Prostate gland (tissue), 2 donors: ENCODE data around the gene DENND2A. TPM values are rescaled to one million over a fixed set of nuclear protein-coding genes. Genes with fewer than 3 reads are reported as not detected.
"Not testable (repeated sequence)": the region's sequence is repeated elsewhere in the genome, so short reads cannot be mapped to it uniquely, and the experiment has no call there.

ENCODE experiments used
- DNase-seq: peaks from one replicate; pipeline ENCODE4 v3.0.0-alpha.2; 2019; ENCODE audit warnings: low spot score
- H3K27ac ChIP-seq, 2 donors: fragments of 200-600 bp; sonication (generic); 2 replicates each; pipeline ENCODE4 v1.5.1; 2017 to 2019
- H3K27me3 ChIP-seq: fragments of 200-600 bp; sonication (generic); replicated peaks from 2 replicates; pipeline ENCODE4 v1.5.1; 2019; ENCODE audit not compliant: insufficient read depth
- H3K36me3 ChIP-seq, 2 donors: fragments of 200-600 bp; sonication (generic); 1 replicate in 1 of 2; 2 replicates in 1 of 2; pipeline versions ENCODE4 v1.5.1 to v1.8.1; 2017 to 2019
- H3K4me1 ChIP-seq: fragments of 200-600 bp; sonication (generic); replicated peaks from 2 replicates; pipeline ENCODE4 v1.5.1; 2019
- H3K4me3 ChIP-seq, 2 donors: fragments of 200-600 bp; sonication (generic); 2 replicates each; pipeline ENCODE4 v1.5.1; 2017 to 2019
- H3K9me3 ChIP-seq: fragments of 200-600 bp; sonication (generic); 2 replicates; pipeline ENCODE4 v1.5.1; 2017
- POLR2A ChIP-seq: fragments of 450-650 bp; IDR thresholded peaks from one replicate; pipeline ENCODE4 v1.6.1; 2016; ENCODE audit warnings: antibody characterized with exemption, mild to moderate bottlenecking
- POLR2AphosphoS5 ChIP-seq: sonication (generic); formaldehyde crosslinking; IDR thresholded peaks from one replicate; pipeline ENCODE4 v1.6.1; 2017; ENCODE audit warnings: antibody characterized with exemption
- WGBS: methylation state at CpG from one replicate; pipeline ENCODE4 v1.1.5; 2018; 5-methylcytosine and 5-hydroxymethylcytosine counted together
- intact Hi-C: fragments of 100-400 bp; cut with DNase I; formaldehyde crosslinking; loops from one replicate; pipeline ENCODE4 v1.14.2; 2022
- total RNA-seq, 2 donors: library from RNA; depleted of rRNA; stranded (reverse); fragments of >200 nt; gene quantifications; one replicate each; pipeline ENCODE4 v1.1.0, GENCODE V29; 2016
- TF ChIP-seq, protein P1 (sequence below), 4 experiments: fragments of 200-600 bp in 2 of 4; fragments of 450-650 bp in 2 of 4; sonication (generic) in 2 of 4; IDR thresholded peaks; 1 replicate in 3 of 4; 2 replicates in 1 of 4; pipeline ENCODE4 v1.5.1; 2016 to 2019; ENCODE audit warnings: antibody characterized with exemption in 4 of 4, mild to moderate bottlenecking in 2 of 4, moderate library complexity in 2 of 4

Gene DENND2A
- total RNA-seq, 2 donors from 2014 or later, result 4.0 to 9.2 TPM

GRCh38 chr7:140631021-140631420, 9.6 kb downstream of the DENND2A start:
- DNase-seq, result no peak
- no peaks in the 10 kb centered on the region for H3K36me3 ChIP-seq
- no peak overlapping the region for H3K4me3 ChIP-seq
- H3K27me3 ChIP-seq, result no peaks in the 10 kb centered on the region
- H3K9me3 ChIP-seq, result no peaks in the 10 kb centered on the region
- 70% methylated on average over 6 of the region's 6 CpGs for WGBS
- intact Hi-C loops, result no loop called here
- H3K4me1 ChIP-seq, result no peaks in the 10 kb centered on the region
- no peak overlapping the region for H3K27ac ChIP-seq
- TF ChIP-seq, protein P1, sequence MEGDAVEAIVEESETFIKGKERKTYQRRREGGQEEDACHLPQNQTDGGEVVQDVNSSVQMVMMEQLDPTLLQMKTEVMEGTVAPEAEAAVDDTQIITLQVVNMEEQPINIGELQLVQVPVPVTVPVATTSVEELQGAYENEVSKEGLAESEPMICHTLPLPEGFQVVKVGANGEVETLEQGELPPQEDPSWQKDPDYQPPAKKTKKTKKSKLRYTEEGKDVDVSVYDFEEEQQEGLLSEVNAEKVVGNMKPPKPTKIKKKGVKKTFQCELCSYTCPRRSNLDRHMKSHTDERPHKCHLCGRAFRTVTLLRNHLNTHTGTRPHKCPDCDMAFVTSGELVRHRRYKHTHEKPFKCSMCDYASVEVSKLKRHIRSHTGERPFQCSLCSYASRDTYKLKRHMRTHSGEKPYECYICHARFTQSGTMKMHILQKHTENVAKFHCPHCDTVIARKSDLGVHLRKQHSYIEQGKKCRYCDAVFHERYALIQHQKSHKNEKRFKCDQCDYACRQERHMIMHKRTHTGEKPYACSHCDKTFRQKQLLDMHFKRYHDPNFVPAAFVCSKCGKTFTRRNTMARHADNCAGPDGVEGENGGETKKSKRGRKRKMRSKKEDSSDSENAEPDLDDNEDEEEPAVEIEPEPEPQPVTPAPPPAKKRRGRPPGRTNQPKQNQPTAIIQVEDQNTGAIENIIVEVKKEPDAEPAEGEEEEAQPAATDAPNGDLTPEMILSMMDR (IDR thresholded peaks at IDR 0.05), result no peak
- TF ChIP-seq POLR2A, result no peak
- TF ChIP-seq POLR2AphosphoS5, result no peak

DNA sequence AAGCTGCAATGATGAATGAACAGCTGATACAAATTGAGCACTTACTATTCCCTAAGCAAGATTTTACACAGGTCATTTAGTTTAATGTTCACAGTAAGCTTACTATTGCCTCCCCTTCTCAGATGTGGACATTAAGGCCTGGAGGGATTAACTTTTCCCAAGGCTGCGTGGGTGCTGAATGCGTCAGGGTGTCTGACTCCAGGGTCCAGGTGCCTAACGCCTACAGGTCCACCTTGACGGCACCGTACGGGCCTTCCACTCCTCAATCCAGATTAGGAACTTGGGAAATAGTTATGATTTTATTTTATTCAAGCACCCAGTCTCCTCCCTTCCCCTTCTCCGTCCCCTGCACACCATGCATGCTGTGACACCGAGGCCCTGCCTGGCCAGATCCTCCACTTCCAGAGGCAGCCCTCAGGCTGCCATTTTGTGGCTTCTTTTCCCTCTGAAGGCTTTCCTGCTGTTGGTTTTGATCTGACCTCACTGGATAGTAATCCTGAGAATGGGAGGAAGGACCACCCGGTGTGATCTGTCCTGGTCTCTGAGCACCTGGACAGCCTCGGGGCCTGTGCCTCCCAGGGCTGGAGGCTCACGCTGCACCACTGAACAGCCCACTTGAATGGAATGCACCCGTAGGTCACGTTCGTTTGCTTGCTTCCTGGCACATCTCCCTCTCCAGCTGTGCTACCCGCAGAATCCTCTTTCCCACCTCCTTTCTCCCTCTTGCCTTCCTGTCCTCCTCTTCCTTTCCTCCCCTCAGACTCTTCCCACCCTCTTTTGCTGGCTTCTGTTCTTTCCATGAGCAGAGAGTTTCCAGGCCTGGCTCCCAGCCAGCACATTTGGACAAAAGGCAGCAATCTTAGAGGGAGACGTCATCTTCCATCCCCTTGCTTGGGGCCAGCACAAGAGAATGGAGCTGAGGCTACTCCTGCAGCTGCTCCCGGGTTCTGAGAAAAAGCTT, 14.4 kb downstream of the DENND2A start:
- no peaks in the 10 kb centered on the region for H3K4me1 ChIP-seq
- no peak overlapping the region for H3K4me3 ChIP-seq
- 42% methylated on average over 17 of the region's 17 CpGs for WGBS
- intact Hi-C loops, result no loop called here
- no peaks in the 10 kb centered on the region for H3K9me3 ChIP-seq
- H3K27me3 ChIP-seq, result no peaks in the 10 kb centered on the region
- TF ChIP-seq POLR2A (no peak), POLR2AphosphoS5 (no peak)
- TF ChIP-seq, protein P1 (IDR thresholded peaks at IDR 0.05), result no peak
- no peak for DNase-seq
- no peaks in the 10 kb centered on the region for H3K36me3 ChIP-seq
- no peak overlapping the region for H3K27ac ChIP-seq

DNA sequence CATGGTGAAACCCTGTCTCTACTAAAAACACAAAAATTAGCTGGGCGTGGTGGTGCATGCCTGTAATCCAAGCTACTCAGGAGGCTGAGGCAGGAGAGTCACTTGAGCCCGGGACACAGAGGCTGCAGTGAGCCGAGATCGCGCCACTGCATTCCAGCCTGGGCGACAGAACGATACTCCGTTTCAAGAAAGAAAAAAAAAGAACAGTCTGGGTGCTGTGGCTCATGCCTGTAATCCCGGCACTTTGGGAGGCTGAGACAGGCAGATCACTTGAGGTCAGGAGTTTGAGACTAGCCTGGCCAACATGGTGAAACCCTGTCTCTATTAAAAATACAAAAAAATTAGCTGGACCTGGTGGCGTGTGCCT, 15.4 kb downstream of the DENND2A start:
- H3K9me3 ChIP-seq, H3K4me1 ChIP-seq, H3K27ac ChIP-seq, DNase-seq, intact Hi-C loops, H3K27me3 ChIP-seq, H3K4me3 ChIP-seq, H3K36me3 ChIP-seq: not testable (repeated sequence)
- 88% methylated on average over 10 of the region's 10 CpGs for WGBS

DNA sequence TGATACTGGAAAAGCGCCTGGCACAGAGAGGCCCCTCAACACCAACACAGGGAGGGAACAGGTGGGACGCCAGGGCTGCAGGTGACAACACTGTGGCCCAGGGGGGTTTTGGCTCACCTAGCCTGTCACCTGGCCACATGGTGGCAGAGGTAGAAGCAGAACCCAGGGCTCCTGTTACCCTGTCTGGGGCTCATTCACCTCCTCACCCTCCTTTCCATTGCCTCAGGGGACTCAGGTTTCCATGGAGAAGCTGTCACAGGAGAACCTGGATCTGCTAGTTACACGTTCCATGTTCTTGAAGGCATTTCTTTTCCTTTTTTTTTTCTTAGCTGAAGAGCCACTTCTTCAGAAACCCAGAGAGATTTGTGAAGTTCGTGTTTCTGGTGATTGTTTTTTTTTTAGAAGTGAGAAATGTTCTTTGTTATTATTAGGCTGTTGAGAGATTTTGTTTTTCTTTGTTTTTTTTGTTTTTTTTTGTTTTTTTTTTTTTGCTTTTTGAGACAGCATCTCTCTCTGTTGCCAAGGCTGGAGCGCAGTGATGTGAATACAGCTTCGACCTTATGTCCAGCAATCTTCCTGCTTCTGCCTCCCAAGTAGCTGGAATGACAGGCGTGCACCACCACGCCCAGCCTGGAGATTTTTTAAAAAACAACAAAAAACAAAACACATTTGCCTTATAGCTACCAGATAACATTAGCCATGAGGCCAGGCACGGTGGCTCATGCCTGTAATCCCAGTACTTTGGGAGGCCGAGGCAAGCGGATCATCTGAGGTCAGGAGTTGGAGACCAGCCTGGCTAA, 16.0 kb downstream of the DENND2A start:
- H3K4me1 ChIP-seq, result no peaks in the 10 kb centered on the region
- no peak for DNase-seq
- no peaks in the 10 kb centered on the region for H3K27me3 ChIP-seq
- H3K27ac ChIP-seq, result no peak overlapping the region
- H3K4me3 ChIP-seq, result no peak overlapping the region
- WGBS, result 73% methylated on average over 11 of the region's 11 CpGs
- H3K9me3 ChIP-seq, result no peaks in the 10 kb centered on the region
- no peaks in the 10 kb centered on the region for H3K36me3 ChIP-seq
- TF ChIP-seq, protein P1 (IDR thresholded peaks at IDR 0.05), result no peak
- TF ChIP-seq POLR2A, result no peak
- TF ChIP-seq POLR2AphosphoS5, result no peak
- intact Hi-C loops, result no loop called here

- Histone ChIP-seq H3K4me3 (no peak overlapping the region), H3K27ac (no peak overlapping the region), H3K9me3 (no peaks in the 10 kb centered on the region), H3K27me3 (no peaks in the 10 kb centered on the region), H3K36me3 (no peaks in the 10 kb centered on the region), H3K4me1 (no peaks in the 10 kb centered on the region)
- 52% methylated on average over 6 of the region's 6 CpGs for WGBS
- TF ChIP-seq POLR2A (no peak), POLR2AphosphoS5 (no peak)
- TF ChIP-seq, protein P1 (IDR thresholded peaks at IDR 0.05), result no peak
- no peak for DNase-seq
- intact Hi-C loops, result no loop called here
These were observed 16.6 kb downstream of the DENND2A start for GRCh38 chr7:140623980-140624379.
